DND-41 (cell line): ENCODE data around the gene RIBC2.

Source experiments
- EZH2 ChIP-seq: IDR thresholded peaks from 3 replicates; pipeline ENCODE4 v1.6.1; 2012; ENCODE audit warnings: borderline replicate concordance, low read depth, mild to moderate bottlenecking, moderate library complexity, low read length, inconsistent platforms; ENCODE audit not compliant: severe bottlenecking
- TF ChIP-seq, protein P1 (sequence below): IDR thresholded peaks from 2 replicates; pipeline ENCODE4 v1.5.1; 2012; ENCODE audit warnings: borderline replicate concordance, low read length, moderate library complexity, mild to moderate bottlenecking; ENCODE audit not compliant: poor library complexity, severe bottlenecking; ENCODE audit errors: extremely low read depth

DNA sequence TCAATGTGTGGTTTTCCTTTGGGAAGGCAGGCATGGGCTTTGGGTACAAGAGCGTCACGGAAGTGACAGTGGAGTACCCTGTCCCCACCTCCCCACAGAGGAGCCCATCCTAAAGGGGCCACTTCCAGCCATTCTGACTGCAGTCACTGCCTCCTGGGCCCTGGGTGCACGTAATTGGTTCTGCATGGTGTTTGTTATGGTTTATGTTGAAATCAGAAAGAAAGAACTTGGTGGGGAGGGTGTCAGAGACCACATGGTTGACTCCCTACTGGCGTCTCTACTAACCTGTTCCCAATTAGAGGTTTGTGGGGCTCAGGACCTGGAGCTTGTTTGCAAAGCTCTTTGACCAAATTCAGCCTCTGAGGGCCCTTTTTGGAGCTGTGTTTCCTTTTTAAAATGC is 40.8 kb downstream of the RIBC2 start:
- TF ChIP-seq, protein P1, sequence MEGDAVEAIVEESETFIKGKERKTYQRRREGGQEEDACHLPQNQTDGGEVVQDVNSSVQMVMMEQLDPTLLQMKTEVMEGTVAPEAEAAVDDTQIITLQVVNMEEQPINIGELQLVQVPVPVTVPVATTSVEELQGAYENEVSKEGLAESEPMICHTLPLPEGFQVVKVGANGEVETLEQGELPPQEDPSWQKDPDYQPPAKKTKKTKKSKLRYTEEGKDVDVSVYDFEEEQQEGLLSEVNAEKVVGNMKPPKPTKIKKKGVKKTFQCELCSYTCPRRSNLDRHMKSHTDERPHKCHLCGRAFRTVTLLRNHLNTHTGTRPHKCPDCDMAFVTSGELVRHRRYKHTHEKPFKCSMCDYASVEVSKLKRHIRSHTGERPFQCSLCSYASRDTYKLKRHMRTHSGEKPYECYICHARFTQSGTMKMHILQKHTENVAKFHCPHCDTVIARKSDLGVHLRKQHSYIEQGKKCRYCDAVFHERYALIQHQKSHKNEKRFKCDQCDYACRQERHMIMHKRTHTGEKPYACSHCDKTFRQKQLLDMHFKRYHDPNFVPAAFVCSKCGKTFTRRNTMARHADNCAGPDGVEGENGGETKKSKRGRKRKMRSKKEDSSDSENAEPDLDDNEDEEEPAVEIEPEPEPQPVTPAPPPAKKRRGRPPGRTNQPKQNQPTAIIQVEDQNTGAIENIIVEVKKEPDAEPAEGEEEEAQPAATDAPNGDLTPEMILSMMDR, result no peak
- TF ChIP-seq EZH2, result no peak
